HCT116 (cell line): ENCODE measurements around the gene AMPD3.

Source experiments
- EZH2 ChIP-seq: fragments of 200-600 bp; sonication (generic); IDR thresholded peaks from 2 replicates; pipeline ENCODE4 v1.6.1; 2017; ENCODE audit warnings: antibody characterized with exemption, mixed run types
- POLR2AphosphoS5 ChIP-seq: IDR thresholded peaks from 2 replicates; pipeline ENCODE4 v1.6.1; 2011; ENCODE audit warnings: mild to moderate bottlenecking, low read depth, low read length, moderate library complexity
- SIN3A ChIP-seq: IDR thresholded peaks from 2 replicates; pipeline ENCODE4 v1.6.1; 2012; ENCODE audit warnings: low read depth
- SP1 ChIP-seq: IDR thresholded peaks from 2 replicates; pipeline ENCODE4 v1.6.1; 2012; ENCODE audit warnings: low read depth
- YY1 ChIP-seq: IDR thresholded peaks from 2 replicates; pipeline ENCODE4 v1.6.1; 2011; ENCODE audit warnings: low read length, low read depth, moderate library complexity, mild to moderate bottlenecking; ENCODE audit not compliant: insufficient replicate concordance; ENCODE audit errors: extremely low read depth
- ZBTB33 ChIP-seq: IDR thresholded peaks from 2 replicates; pipeline ENCODE4 v1.6.1; 2011; ENCODE audit warnings: mild to moderate bottlenecking, low read length, moderate library complexity; ENCODE audit not compliant: insufficient replicate concordance; ENCODE audit errors: extremely low read depth
- TF ChIP-seq, protein P1 (sequence below), 3 experiments: fragments of 200-600 bp in 1 of 3; sonication (generic) in 1 of 3; IDR thresholded peaks in 2 of 3; conservative IDR thresholded peaks in 1 of 3; 2 replicates each; pipeline ENCODE4 v1.5.1; 2012 to 2017; ENCODE audit warnings: low read depth in 2 of 3, low read length in 2 of 3, antibody characterized with exemption in 1 of 3, borderline replicate concordance in 1 of 3, control low read depth in 1 of 3, mild to moderate bottlenecking in 1 of 3, mixed read lengths in 1 of 3, mixed run types in 1 of 3, moderate library complexity in 1 of 3; ENCODE audit not compliant: insufficient read depth in 1 of 3
- TF ChIP-seq, protein P2 (sequence below): IDR thresholded peaks from 2 replicates; pipeline ENCODE4 v1.6.1; 2012; ENCODE audit warnings: low read depth

- TF ChIP-seq, protein P1, sequence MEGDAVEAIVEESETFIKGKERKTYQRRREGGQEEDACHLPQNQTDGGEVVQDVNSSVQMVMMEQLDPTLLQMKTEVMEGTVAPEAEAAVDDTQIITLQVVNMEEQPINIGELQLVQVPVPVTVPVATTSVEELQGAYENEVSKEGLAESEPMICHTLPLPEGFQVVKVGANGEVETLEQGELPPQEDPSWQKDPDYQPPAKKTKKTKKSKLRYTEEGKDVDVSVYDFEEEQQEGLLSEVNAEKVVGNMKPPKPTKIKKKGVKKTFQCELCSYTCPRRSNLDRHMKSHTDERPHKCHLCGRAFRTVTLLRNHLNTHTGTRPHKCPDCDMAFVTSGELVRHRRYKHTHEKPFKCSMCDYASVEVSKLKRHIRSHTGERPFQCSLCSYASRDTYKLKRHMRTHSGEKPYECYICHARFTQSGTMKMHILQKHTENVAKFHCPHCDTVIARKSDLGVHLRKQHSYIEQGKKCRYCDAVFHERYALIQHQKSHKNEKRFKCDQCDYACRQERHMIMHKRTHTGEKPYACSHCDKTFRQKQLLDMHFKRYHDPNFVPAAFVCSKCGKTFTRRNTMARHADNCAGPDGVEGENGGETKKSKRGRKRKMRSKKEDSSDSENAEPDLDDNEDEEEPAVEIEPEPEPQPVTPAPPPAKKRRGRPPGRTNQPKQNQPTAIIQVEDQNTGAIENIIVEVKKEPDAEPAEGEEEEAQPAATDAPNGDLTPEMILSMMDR (IDR thresholded peaks at IDR 0.05 in 2 of 3, conservative IDR thresholded peaks at IDR 0.05 in 1 of 3; ENCODE audit: borderline replicate concordance in 1 of 3, insufficient read depth in 1 of 3, low read depth in 2 of 3, low read length in 2 of 3): no peak
- TF ChIP-seq SIN3A (no peak), EZH2 (no peak), POLR2AphosphoS5 (no peak), ZBTB33 (no peak), SP1 (no peak), YY1 (no peak)
- TF ChIP-seq, protein P2, sequence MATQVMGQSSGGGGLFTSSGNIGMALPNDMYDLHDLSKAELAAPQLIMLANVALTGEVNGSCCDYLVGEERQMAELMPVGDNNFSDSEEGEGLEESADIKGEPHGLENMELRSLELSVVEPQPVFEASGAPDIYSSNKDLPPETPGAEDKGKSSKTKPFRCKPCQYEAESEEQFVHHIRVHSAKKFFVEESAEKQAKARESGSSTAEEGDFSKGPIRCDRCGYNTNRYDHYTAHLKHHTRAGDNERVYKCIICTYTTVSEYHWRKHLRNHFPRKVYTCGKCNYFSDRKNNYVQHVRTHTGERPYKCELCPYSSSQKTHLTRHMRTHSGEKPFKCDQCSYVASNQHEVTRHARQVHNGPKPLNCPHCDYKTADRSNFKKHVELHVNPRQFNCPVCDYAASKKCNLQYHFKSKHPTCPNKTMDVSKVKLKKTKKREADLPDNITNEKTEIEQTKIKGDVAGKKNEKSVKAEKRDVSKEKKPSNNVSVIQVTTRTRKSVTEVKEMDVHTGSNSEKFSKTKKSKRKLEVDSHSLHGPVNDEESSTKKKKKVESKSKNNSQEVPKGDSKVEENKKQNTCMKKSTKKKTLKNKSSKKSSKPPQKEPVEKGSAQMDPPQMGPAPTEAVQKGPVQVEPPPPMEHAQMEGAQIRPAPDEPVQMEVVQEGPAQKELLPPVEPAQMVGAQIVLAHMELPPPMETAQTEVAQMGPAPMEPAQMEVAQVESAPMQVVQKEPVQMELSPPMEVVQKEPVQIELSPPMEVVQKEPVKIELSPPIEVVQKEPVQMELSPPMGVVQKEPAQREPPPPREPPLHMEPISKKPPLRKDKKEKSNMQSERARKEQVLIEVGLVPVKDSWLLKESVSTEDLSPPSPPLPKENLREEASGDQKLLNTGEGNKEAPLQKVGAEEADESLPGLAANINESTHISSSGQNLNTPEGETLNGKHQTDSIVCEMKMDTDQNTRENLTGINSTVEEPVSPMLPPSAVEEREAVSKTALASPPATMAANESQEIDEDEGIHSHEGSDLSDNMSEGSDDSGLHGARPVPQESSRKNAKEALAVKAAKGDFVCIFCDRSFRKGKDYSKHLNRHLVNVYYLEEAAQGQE: no peak
These were observed 69.4 kb downstream of the AMPD3 start for GRCh38 chr11:10524471-10524870.
